GM18526 (cell line): ENCODE results near the gene NPHP4.

Experiments used
- POLR2A ChIP-seq: IDR thresholded peaks from 3 replicates; pipeline ENCODE4 v1.6.1; 2011; ENCODE audit not compliant: insufficient read length; ENCODE audit errors: extremely low read depth

Gene NPHP4

GRCh38 chr1:5992026-5992813, at the start of gene NPHP4:
NPHP4 (minus strand) TSS chr1:5992425; CDS start chr1:5986289, 6,136 bp downstream.
- TF ChIP-seq POLR2A, result peak; percentile 54

DNA sequence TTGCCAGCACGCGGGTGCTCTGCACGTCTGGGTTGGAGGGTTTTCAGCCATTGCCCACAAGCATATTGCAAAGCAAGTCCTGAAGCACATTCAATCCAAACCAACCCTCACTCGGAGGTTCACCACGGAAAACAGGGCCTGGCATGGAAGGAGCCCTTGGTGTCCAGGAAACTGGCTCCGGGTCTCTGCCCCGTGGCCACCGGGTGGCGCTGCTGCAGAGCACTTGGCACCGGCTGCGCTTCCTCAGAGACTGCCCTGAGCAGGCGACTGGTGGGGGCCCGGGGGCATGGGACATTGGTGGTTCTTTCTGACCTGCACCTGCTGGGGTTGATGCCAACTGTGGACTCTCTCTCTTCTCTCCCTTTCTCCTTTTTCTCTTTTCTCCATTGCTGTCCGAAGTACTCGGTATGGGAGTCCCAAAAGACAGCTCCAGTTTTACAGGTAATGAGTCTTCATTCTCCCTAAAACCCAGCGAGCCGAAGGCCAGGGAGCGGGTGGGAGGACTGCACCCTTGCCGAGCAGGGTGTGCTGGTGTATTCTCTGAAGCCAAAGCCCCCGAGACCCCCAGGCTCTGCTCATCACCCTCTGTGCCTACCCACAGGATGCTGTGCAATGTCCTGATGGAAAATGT, 49.3 kb upstream of the NPHP4 start:
- TF ChIP-seq POLR2A, result no peak

DNA sequence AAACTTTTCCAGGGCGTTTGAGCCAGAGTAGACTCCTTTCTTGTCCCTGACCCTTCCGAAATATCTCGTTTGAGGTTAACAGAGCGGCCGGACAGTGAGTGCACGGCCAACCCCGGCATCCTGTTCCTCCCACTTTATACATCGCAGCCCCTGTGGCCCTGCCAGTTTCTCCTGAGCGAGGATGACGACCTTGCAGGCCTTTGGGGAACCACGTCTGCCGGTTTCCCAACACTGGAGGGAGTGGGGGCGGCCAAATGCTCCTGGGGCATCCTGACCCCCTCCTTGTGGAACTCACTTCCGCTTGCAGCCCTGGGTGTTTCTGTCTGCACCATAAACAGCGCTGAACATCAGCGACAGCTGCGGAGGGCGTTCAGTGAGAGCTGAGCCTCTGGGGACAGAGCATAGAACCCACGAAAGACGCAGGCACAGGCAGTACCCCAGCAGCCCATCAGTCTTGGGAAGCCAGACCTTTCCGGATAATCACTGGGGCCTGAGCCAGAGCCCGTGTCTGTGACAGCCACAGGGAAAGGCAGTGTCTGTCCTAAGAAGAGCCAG, 48.7 kb upstream of the NPHP4 start:
- TF ChIP-seq POLR2A, result no peak

- TF ChIP-seq POLR2A, result no peak
These were observed 48.2 kb upstream of the NPHP4 start for GRCh38 chr1:6040444-6040843.

- TF ChIP-seq POLR2A, result no peak
These were observed 46.8 kb upstream of the NPHP4 start for GRCh38 chr1:6039031-6039430.

DNA sequence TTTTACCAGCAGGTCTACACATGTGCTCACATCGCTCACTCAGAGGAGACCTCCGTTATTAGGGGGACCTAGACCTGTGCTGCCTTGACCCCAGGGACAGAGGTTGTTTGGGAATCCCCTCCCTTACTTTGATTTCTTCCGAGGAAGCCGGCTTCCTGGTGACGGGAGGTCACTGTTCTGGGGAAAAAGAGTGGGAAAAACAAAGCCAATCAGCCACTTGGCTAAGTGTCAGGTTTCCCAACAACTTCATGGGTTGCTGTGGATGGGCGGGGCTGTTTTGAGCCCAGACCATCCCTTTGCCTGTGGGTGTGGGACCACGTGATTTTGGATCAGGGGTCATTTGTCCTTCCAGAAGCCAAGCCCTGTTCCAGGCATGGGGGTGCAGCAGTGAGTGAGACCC, 46.4 kb upstream of the NPHP4 start:
- TF ChIP-seq POLR2A, result no peak

GRCh38 chr1:6037338-6037762, 45.1 kb upstream of the NPHP4 start:
- TF ChIP-seq POLR2A, result no peak

GRCh38 chr1:6035719-6036118, 43.5 kb upstream of the NPHP4 start:
- TF ChIP-seq POLR2A, result no peak

- TF ChIP-seq POLR2A, result no peak
These were observed 43.1 kb upstream of the NPHP4 start for GRCh38 chr1:6035303-6035702.

DNA sequence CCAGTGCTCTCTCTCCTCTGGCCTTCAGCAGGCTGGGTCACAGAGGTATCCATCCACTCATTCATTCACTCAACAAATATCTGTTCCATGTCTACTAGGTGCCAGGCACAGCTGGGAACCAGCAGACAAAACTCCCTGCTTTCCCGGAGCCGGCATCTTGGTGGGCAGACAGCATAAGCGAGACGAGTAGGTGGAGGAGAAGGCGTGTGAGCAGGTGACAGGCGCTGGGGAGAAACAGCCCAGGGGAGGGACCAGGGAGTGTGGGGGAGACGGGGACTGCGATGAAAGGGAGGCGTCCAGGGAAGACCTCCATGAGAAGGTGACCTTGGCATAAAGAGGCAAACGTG, 42.5 kb upstream of the NPHP4 start:
- TF ChIP-seq POLR2A, result no peak

DNA sequence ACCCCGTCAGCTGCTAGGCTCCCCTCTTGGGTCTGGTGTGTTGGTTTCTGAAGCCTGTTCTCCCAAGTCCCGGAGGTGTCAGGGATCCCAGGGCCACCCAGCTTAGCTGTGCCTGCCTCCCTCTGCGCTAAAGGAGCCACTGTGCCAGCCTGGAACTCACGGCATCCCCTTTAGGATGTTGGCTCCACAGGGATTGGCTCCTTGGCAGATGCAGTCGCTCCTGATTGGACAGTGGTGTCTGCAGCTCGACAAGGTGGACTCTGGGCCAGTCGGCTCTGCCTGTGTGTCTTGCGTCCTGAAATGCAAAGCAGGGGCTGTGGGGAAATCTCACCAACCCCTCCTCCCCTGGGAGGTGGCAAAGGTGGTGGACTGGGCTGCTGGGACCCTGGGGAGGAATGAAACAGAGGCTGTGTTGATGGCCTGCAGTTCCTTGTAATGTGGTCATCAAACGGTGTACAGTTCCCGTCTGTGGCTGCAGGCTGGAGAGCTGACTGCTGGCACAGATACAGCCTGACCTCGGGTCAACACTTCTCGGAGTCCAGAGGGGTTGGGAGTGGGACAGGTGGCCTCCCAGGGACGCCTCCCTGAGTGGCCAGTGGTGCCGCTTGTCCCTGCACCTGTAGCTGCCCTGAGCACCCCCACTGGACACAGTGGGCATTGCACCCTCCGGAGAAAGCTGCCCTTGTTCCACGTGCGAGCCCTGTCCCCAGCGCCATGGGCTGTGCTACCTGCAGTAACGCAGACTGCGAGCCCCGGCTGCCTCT, 41.9 kb upstream of the NPHP4 start:
- TF ChIP-seq POLR2A, result no peak

- TF ChIP-seq POLR2A, result no peak
These were observed 40.9 kb upstream of the NPHP4 start for GRCh38 chr1:6033124-6033523.

- no peak for TF ChIP-seq POLR2A
These were observed 38.5 kb upstream of the NPHP4 start for GRCh38 chr1:6030547-6031261.

- TF ChIP-seq POLR2A, result no peak
These were observed 37.9 kb upstream of the NPHP4 start for GRCh38 chr1:6030132-6030531.

- TF ChIP-seq POLR2A, result no peak
These were observed 37.1 kb upstream of the NPHP4 start for GRCh38 chr1:6029351-6029750.
